Neural progenitor cell (in vitro differentiated cells): ENCODE results near the gene PFDN6.

Source experiments
- CTCF ChIP-seq: fragments of 200-600 bp; sonication (generic); IDR thresholded peaks from 2 replicates; pipeline ENCODE4 v1.5.1; 2017; ENCODE audit warnings: antibody characterized with exemption, mild to moderate bottlenecking
- EZH2 ChIP-seq: fragments of 200-600 bp; sonication (generic); IDR thresholded peaks from 2 replicates; pipeline ENCODE4 v1.6.1; 2017; ENCODE audit warnings: antibody characterized with exemption, mild to moderate bottlenecking, moderate library complexity

GRCh38 chr6:33278392-33278741, 11.0 kb upstream of the PFDN6 start:
- no peak for TF ChIP-seq CTCF
- TF ChIP-seq EZH2: no peak
